Measurements from ENCODE around the gene LEFTY1.

LEFTY1 gene

DNA sequence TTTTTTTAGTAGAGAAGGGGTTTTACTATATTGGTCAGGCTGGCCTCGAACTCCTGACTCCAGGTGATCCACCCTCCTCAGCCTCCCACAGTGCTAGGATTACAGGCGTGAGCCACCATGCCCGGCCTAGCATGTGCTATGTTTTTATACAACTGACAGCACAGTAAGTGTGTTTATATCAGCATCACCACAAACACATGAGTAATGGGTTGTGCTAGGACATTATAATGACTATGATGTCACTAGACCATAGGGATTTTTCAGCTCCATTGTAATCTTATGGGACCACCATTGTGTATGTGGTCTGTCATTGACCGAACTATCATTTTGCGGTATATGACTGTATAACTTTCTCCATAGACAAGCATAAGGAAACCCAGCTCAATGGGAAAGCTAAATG lies 45.8 kb upstream of the LEFTY1 start:
- H2AFZ ChIP-seq (ENCODE audit: low read length): no peak overlapping the region
- no peak overlapping the region for H3K4me2 ChIP-seq (ENCODE audit: low read depth, low read length, poor library complexity, severe bottlenecking)
- H3K4me3 ChIP-seq (ENCODE audit: low read length, poor library complexity, severe bottlenecking): no peak overlapping the region
- no peaks in the 10 kb centered on the region for H4K20me1 ChIP-seq (ENCODE audit: insufficient read depth, low read length, poor library complexity, severe bottlenecking)
- TF ChIP-seq, protein P1, sequence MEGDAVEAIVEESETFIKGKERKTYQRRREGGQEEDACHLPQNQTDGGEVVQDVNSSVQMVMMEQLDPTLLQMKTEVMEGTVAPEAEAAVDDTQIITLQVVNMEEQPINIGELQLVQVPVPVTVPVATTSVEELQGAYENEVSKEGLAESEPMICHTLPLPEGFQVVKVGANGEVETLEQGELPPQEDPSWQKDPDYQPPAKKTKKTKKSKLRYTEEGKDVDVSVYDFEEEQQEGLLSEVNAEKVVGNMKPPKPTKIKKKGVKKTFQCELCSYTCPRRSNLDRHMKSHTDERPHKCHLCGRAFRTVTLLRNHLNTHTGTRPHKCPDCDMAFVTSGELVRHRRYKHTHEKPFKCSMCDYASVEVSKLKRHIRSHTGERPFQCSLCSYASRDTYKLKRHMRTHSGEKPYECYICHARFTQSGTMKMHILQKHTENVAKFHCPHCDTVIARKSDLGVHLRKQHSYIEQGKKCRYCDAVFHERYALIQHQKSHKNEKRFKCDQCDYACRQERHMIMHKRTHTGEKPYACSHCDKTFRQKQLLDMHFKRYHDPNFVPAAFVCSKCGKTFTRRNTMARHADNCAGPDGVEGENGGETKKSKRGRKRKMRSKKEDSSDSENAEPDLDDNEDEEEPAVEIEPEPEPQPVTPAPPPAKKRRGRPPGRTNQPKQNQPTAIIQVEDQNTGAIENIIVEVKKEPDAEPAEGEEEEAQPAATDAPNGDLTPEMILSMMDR (conservative IDR thresholded peaks at IDR 0.05; ENCODE audit: low read length): no peak
- no peak for TF ChIP-seq EZH2phosphoT487 (IDR thresholded peaks at IDR 0.05; ENCODE audit: borderline replicate concordance)
- no peaks in the 10 kb centered on the region for H3F3A ChIP-seq (ENCODE audit: low read depth)
- no peaks in the 10 kb centered on the region for H3K79me2 ChIP-seq (ENCODE audit: insufficient read depth, low read length)
- no peaks in the 10 kb centered on the region for H3K9me2 ChIP-seq (replicated peaks; ENCODE audit: low read depth, low read length)
- H3K4me1 ChIP-seq (ENCODE audit: insufficient read depth, low read length, poor library complexity, severe bottlenecking): no peaks in the 10 kb centered on the region
- no peaks in the 10 kb centered on the region for H3K36me3 ChIP-seq (ENCODE audit: insufficient read depth, low read length)
- no peak overlapping the region for H3K9ac ChIP-seq (ENCODE audit: low read depth, low read length, poor library complexity, severe bottlenecking)
- H3K27me3 ChIP-seq (ENCODE audit: insufficient read depth, low read length, poor library complexity, severe bottlenecking): no peaks in the 10 kb centered on the region
- H3K9me3 ChIP-seq (ENCODE audit: insufficient read depth, low read depth, low read length): no peaks in the 10 kb centered on the region

DNA sequence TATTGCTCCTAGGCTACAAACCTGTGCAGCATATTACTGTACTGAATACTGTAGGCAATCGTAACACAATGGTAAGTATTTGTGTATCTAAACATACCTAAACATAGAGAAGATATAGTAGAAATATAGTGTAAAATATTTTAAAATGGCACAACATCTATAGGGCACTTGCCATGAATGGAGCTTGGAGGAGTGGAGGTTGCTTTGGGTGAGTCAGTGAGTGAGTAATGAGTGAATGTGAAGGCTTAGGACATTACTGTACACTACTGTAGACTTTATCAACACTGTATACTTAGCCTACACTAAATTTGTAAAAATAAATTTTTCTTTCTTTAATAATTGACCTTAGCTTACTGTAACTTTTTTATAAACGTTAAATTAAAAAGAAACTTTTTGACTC lies 44.1 kb upstream of the LEFTY1 start:
- Histone ChIP-seq H3K4me2 (ENCODE audit: low read depth, low read length, poor library complexity, severe bottlenecking) (no peak overlapping the region), H4K20me1 (ENCODE audit: insufficient read depth, low read length, poor library complexity, severe bottlenecking) (no peaks in the 10 kb centered on the region), H3K27me3 (ENCODE audit: insufficient read depth, low read length, poor library complexity, severe bottlenecking) (no peaks in the 10 kb centered on the region), H3K9me2 (replicated peaks; ENCODE audit: low read depth, low read length) (no peaks in the 10 kb centered on the region), H3F3A (ENCODE audit: low read depth) (no peaks in the 10 kb centered on the region), H3K9me3 (ENCODE audit: insufficient read depth, low read depth, low read length) (no peaks in the 10 kb centered on the region), H3K4me1 (ENCODE audit: insufficient read depth, low read length, poor library complexity, severe bottlenecking) (peaks cover 13% of the 10 kb centered on the region), H3K9ac (ENCODE audit: low read depth, low read length, poor library complexity, severe bottlenecking) (no peak overlapping the region), H3K79me2 (ENCODE audit: insufficient read depth, low read length) (no peaks in the 10 kb centered on the region), H3K36me3 (ENCODE audit: insufficient read depth, low read length) (no peaks in the 10 kb centered on the region), H3K4me3 (ENCODE audit: low read length, poor library complexity, severe bottlenecking) (no peak overlapping the region), H2AFZ (ENCODE audit: low read length) (no peak overlapping the region)
- TF ChIP-seq, protein P1 (conservative IDR thresholded peaks at IDR 0.05; ENCODE audit: low read length): no peak
- TF ChIP-seq EZH2phosphoT487 (IDR thresholded peaks at IDR 0.05; ENCODE audit: borderline replicate concordance): no peak

DNA sequence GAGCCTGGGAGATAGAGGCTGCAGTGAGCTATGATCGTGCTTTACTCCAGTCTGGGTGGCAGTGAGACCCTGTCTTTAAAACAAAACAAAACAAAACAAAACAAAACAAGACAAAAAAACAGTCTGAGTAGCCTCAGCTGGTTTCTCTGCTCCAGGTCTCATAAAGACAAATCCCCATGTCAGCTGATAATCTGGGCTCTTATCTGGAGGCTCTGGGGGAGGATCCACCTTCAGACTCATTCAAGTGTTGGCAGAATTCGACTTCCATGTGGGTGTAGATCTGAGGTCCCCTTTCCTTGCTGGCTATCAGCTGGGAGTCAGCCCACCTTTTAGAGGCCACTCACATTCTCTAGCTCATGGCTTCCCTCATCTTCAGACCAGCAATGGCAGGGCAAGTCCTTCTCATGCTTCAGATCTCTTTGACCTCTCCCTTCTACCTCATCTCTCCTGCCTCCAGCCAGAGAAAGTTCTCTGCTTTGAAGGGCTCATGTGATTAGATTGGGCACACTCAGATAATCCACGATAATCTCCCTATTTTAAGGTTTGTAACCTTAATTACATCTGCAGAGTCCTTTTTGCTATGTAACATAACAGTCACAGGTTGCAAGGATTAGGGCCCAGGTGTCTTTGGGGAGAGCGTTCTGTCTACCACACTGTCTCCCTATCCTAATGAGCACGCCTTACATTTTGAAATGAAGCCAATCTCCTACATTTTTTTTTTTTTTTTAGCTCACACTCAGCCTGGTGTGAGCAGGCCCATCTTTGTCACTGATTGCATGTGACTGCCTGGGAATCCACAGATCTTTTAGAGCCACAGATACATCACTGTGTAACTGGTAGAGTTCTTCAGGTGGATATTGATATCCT lies 42.6 kb upstream of the LEFTY1 start:
- no peaks in the 10 kb centered on the region for H3K27me3 ChIP-seq (ENCODE audit: insufficient read depth, low read length, poor library complexity, severe bottlenecking)
- no peaks in the 10 kb centered on the region for H3K9me3 ChIP-seq (ENCODE audit: insufficient read depth, low read depth, low read length)
- no peak overlapping the region for H3K4me2 ChIP-seq (ENCODE audit: low read depth, low read length, poor library complexity, severe bottlenecking)
- H4K20me1 ChIP-seq (ENCODE audit: insufficient read depth, low read length, poor library complexity, severe bottlenecking): no peaks in the 10 kb centered on the region
- peaks cover 21% of the 10 kb centered on the region for H3K4me1 ChIP-seq (ENCODE audit: insufficient read depth, low read length, poor library complexity, severe bottlenecking)
- TF ChIP-seq, protein P1 (conservative IDR thresholded peaks at IDR 0.05; ENCODE audit: low read length): no peak
- no peak for TF ChIP-seq EZH2phosphoT487 (IDR thresholded peaks at IDR 0.05; ENCODE audit: borderline replicate concordance)
- no peaks in the 10 kb centered on the region for H3F3A ChIP-seq (ENCODE audit: low read depth)
- H2AFZ ChIP-seq (ENCODE audit: low read length): peak overlapping the region; percentile 80
- no peaks in the 10 kb centered on the region for H3K9me2 ChIP-seq (replicated peaks; ENCODE audit: low read depth, low read length)
- no peaks in the 10 kb centered on the region for H3K79me2 ChIP-seq (ENCODE audit: insufficient read depth, low read length)
- H3K36me3 ChIP-seq (ENCODE audit: insufficient read depth, low read length): no peaks in the 10 kb centered on the region
- no peak overlapping the region for H3K9ac ChIP-seq (ENCODE audit: low read depth, low read length, poor library complexity, severe bottlenecking)
- no peak overlapping the region for H3K4me3 ChIP-seq (ENCODE audit: low read length, poor library complexity, severe bottlenecking)

Measured in Loucy (cell line).